HepG2 (cell line): ENCODE measurements around the gene SLC2A13. TPM values are rescaled to one million over a fixed set of nuclear protein-coding genes. Genes with fewer than 3 reads are reported as not detected.
A peak's percentile ranks its signal among the peaks of the same experiment; 100 is the strongest.

Source experiments
- CREM ChIP-seq, 2 experiments: sonication (generic) in 1 of 2; formaldehyde crosslinking in 1 of 2; IDR thresholded peaks; 2 replicates each; pipeline versions ENCODE4 v1.4.0 to v1.6.1; 2016 to 2020; ENCODE audit warnings: antibody characterized with exemption in 1 of 2, mild to moderate bottlenecking in 1 of 2, missing genetic modification reagents in 1 of 2
- KAT7 ChIP-seq: IDR thresholded peaks from 2 replicates; pipeline ENCODE4 v1.6.1; 2018; ENCODE audit warnings: borderline replicate concordance, missing compliant biosample characterization
- MED13 ChIP-seq: sonication (generic); formaldehyde crosslinking; IDR thresholded peaks from 2 replicates; pipeline ENCODE4 v1.5.0; 2020; ENCODE audit warnings: missing genetic modification reagents
- MTF1 ChIP-seq: sonication (generic); formaldehyde crosslinking; IDR thresholded peaks from 2 replicates; pipeline ENCODE4 v1.5.0; 2020; ENCODE audit warnings: missing genetic modification reagents
- SALL1 ChIP-seq: sonication (generic); formaldehyde crosslinking; IDR thresholded peaks from 2 replicates; pipeline ENCODE4 v1.8.0; 2022; ENCODE audit warnings: mild to moderate bottlenecking, missing genetic modification reagents
- SALL2 ChIP-seq: sonication (generic); formaldehyde crosslinking; IDR thresholded peaks from 2 replicates; pipeline ENCODE4 v1.8.1; 2023; ENCODE audit warnings: mild to moderate bottlenecking, missing genetic modification reagents, inconsistent platforms
- STAG1 ChIP-seq: sonication (generic); formaldehyde crosslinking; IDR thresholded peaks from 2 replicates; pipeline ENCODE4 v1.4.0; 2020; ENCODE audit warnings: missing genetic modification reagents
- TOE1 ChIP-seq: sonication (generic); formaldehyde crosslinking; IDR thresholded peaks from 2 replicates; pipeline ENCODE4 v1.4.0; 2020; ENCODE audit warnings: mild to moderate bottlenecking, missing genetic modification reagents
- ZBTB21 ChIP-seq: sonication (generic); formaldehyde crosslinking; IDR thresholded peaks from 2 replicates; pipeline ENCODE4 v1.4.0; 2020; ENCODE audit warnings: missing genetic modification reagents
- ZNF792 ChIP-seq: IDR thresholded peaks from 2 replicates; pipeline ENCODE4 v1.6.1; 2016
- polyA plus RNA-seq, 8 experiments: library from polyadenylated mRNA; depleted of rRNA in 3 of 8; stranded (reverse) in 7 of 8; unstranded in 1 of 8; fragments of >200 nt; fragmentation: Illumina TruSeq in 4 of 8; extraction: Trizol in 4 of 8; gene quantifications; 2 replicates each; pipeline versions ENCODE4 v1.2.1 to v1.2.3, GENCODE V29; 2011 to 2016; ENCODE audit warnings: low read depth in 4 of 8, missing spikeins in 1 of 8, mixed read lengths in 1 of 8; ENCODE audit not compliant: insufficient read depth in 1 of 8
- total RNA-seq, 5 experiments: library from RNA; depleted of rRNA; stranded (reverse); fragments of >200 nt; fragmentation: Illumina TruSeq; extraction: Trizol; gene quantifications; 2 replicates each; pipeline ENCODE4 v1.2.3, GENCODE V29; 2016; ENCODE audit warnings: low read depth in 1 of 5
- TF ChIP-seq, protein P1 (sequence below): sonication (generic); formaldehyde crosslinking; conservative IDR thresholded peaks from 2 replicates; pipeline ENCODE4 v1.4.0; 2020; ENCODE audit warnings: mild to moderate bottlenecking, missing genetic modification reagents, moderate library complexity
- TF ChIP-seq, protein P2 (sequence below): sonication (generic); formaldehyde crosslinking; IDR thresholded peaks from 2 replicates; pipeline ENCODE4 v1.8.1; 2023; ENCODE audit warnings: mild to moderate bottlenecking, moderate library complexity, missing genetic modification reagents
- TF ChIP-seq, protein P3 (sequence below): sonication (generic); formaldehyde crosslinking; IDR thresholded peaks from 2 replicates; pipeline ENCODE4 v1.5.1; 2020; ENCODE audit warnings: mild to moderate bottlenecking, missing genetic modification reagents, moderate library complexity
- TF ChIP-seq, protein P4 (sequence below): IDR thresholded peaks from 2 replicates; pipeline ENCODE4 v1.6.1; 2012; ENCODE audit warnings: low read length, improper control_type of control experiment
- TF ChIP-seq, protein P5 (sequence below): sonication (generic); formaldehyde crosslinking; IDR thresholded peaks from 2 replicates; pipeline ENCODE4 v1.8.1; 2023; ENCODE audit warnings: mild to moderate bottlenecking, missing genetic modification reagents, borderline replicate concordance
- TF ChIP-seq, protein P6 (sequence below): sonication (generic); formaldehyde crosslinking; IDR thresholded peaks from 2 replicates; pipeline ENCODE4 v1.4.0; 2020; ENCODE audit warnings: missing genetic modification reagents

The SLC2A13 gene
- total and polyA plus RNA-seq, 2 of the 13 experiments (the other 11 are each of a cell fraction or from before 2014, with no cell fraction given), result 5.5 to 6.0 TPM

DNA sequence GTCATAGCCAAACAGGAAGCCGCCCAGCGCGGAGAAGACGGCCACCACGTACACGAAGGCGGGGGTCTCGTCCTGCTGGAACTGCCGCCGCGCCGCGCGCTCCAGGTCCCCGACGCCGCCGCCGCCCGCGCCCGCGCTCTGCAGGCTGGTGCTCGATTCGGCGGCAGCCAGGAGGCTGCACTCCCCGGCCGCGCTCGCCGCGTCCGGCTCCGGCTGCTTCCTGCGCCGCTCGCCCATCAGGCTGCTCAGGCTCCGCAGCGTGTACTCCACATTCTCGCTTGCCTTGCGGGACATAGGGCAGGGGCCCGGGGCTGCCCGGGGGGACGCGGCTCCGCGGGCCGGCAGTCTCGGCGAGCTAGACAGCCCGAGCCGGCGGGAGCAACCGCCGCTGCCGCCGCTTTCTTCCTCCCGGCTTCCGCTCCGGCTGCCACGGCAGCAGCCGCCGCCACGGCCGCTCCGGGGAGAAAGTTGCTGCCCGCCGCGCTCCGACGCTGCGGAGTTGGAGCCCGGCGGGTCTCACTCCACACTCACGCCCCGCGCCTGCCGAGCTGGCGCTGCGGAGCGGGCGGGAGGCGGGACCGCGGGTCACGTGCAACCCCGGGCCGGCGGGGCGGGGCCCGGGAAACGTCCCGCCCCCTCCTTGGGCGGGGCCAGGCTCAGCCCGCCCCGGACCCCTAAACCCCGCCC, at the start of gene SLC2A13 (continued):
- TF ChIP-seq, protein P1, sequence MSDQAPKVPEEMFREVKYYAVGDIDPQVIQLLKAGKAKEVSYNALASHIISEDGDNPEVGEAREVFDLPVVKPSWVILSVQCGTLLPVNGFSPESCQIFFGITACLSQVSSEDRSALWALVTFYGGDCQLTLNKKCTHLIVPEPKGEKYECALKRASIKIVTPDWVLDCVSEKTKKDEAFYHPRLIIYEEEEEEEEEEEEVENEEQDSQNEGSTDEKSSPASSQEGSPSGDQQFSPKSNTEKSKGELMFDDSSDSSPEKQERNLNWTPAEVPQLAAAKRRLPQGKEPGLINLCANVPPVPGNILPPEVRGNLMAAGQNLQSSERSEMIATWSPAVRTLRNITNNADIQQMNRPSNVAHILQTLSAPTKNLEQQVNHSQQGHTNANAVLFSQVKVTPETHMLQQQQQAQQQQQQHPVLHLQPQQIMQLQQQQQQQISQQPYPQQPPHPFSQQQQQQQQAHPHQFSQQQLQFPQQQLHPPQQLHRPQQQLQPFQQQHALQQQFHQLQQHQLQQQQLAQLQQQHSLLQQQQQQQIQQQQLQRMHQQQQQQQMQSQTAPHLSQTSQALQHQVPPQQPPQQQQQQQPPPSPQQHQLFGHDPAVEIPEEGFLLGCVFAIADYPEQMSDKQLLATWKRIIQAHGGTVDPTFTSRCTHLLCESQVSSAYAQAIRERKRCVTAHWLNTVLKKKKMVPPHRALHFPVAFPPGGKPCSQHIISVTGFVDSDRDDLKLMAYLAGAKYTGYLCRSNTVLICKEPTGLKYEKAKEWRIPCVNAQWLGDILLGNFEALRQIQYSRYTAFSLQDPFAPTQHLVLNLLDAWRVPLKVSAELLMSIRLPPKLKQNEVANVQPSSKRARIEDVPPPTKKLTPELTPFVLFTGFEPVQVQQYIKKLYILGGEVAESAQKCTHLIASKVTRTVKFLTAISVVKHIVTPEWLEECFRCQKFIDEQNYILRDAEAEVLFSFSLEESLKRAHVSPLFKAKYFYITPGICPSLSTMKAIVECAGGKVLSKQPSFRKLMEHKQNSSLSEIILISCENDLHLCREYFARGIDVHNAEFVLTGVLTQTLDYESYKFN, result no peak
- TF ChIP-seq, protein P2, sequence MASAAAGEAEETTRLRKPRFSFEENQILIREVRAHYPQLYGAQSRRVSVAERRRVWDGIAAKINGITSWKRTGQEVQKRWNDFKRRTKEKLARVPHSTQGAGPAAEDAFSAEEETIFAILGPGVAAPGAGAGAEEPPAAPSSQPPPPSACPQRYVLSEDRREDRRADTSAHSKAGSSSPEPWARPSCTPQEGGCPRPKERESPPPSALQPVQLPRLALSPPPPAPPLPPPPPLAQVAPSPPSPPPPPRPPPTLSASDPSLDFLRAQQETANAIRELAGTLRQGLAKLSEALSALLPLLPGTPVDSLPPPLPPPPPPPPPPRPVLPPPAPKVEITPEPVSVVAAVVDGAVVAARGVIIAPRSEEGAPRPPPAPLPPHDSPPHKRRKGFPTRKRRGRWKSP (CRISPR knock-in tag), result no peak
- TF ChIP-seq MED13 (CRISPR knock-in tag), result no peak
- TF ChIP-seq STAG1 (CRISPR knock-in tag), result no peak
- TF ChIP-seq, protein P3, sequence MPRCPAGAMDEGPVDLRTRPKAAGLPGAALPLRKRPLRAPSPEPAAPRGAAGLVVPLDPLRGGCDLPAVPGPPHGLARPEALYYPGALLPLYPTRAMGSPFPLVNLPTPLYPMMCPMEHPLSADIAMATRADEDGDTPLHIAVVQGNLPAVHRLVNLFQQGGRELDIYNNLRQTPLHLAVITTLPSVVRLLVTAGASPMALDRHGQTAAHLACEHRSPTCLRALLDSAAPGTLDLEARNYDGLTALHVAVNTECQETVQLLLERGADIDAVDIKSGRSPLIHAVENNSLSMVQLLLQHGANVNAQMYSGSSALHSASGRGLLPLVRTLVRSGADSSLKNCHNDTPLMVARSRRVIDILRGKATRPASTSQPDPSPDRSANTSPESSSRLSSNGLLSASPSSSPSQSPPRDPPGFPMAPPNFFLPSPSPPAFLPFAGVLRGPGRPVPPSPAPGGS (CRISPR knock-in tag), result no peak
- TF ChIP-seq CREM (IDR thresholded peaks at IDR 0.05), result no peak
- no peak for TF ChIP-seq CREM (CRISPR knock-in tag; IDR thresholded peaks at IDR 0.05)
- 0 out of 2 replicates have a peak, but pooled peaks have one; percentile 26 for TF ChIP-seq SALL2 (CRISPR knock-in tag)
- TF ChIP-seq ZNF792 (CRISPR knock-in tag), result no peak
- TF ChIP-seq, protein P4, sequence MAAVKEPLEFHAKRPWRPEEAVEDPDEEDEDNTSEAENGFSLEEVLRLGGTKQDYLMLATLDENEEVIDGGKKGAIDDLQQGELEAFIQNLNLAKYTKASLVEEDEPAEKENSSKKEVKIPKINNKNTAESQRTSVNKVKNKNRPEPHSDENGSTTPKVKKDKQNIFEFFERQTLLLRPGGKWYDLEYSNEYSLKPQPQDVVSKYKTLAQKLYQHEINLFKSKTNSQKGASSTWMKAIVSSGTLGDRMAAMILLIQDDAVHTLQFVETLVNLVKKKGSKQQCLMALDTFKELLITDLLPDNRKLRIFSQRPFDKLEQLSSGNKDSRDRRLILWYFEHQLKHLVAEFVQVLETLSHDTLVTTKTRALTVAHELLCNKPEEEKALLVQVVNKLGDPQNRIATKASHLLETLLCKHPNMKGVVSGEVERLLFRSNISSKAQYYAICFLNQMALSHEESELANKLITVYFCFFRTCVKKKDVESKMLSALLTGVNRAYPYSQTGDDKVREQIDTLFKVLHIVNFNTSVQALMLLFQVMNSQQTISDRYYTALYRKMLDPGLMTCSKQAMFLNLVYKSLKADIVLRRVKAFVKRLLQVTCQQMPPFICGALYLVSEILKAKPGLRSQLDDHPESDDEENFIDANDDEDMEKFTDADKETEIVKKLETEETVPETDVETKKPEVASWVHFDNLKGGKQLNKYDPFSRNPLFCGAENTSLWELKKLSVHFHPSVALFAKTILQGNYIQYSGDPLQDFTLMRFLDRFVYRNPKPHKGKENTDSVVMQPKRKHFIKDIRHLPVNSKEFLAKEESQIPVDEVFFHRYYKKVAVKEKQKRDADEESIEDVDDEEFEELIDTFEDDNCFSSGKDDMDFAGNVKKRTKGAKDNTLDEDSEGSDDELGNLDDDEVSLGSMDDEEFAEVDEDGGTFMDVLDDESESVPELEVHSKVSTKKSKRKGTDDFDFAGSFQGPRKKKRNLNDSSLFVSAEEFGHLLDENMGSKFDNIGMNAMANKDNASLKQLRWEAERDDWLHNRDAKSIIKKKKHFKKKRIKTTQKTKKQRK, result no peak
- TF ChIP-seq, protein P5, sequence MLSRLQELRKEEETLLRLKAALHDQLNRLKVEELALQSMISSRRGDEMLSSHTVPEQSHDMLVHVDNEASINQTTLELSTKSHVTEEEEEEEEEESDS (CRISPR knock-in tag), result no peak
- no peak for TF ChIP-seq KAT7
- no peak for TF ChIP-seq ZBTB21 (CRISPR knock-in tag)
- no peak for TF ChIP-seq MTF1 (CRISPR knock-in tag)
- TF ChIP-seq, protein P6, sequence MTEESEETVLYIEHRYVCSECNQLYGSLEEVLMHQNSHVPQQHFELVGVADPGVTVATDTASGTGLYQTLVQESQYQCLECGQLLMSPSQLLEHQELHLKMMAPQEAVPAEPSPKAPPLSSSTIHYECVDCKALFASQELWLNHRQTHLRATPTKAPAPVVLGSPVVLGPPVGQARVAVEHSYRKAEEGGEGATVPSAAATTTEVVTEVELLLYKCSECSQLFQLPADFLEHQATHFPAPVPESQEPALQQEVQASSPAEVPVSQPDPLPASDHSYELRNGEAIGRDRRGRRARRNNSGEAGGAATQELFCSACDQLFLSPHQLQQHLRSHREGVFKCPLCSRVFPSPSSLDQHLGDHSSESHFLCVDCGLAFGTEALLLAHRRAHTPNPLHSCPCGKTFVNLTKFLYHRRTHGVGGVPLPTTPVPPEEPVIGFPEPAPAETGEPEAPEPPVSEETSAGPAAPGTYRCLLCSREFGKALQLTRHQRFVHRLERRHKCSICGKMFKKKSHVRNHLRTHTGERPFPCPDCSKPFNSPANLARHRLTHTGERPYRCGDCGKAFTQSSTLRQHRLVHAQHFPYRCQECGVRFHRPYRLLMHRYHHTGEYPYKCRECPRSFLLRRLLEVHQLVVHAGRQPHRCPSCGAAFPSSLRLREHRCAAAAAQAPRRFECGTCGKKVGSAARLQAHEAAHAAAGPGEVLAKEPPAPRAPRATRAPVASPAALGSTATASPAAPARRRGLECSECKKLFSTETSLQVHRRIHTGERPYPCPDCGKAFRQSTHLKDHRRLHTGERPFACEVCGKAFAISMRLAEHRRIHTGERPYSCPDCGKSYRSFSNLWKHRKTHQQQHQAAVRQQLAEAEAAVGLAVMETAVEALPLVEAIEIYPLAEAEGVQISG (CRISPR knock-in tag), result peak; percentile 46; the same call in 1 of the 2 replicates
- no peak for TF ChIP-seq TOE1 (CRISPR knock-in tag)
- TF ChIP-seq SALL1, result peak; percentile 52
